DND-41 (cell line): Measurements from ENCODE around the gene FAM20C.

Experiments
- EZH2 ChIP-seq: IDR thresholded peaks from 3 replicates; pipeline ENCODE4 v1.6.1; 2012; ENCODE audit warnings: borderline replicate concordance, low read depth, mild to moderate bottlenecking, moderate library complexity, low read length, inconsistent platforms; ENCODE audit not compliant: severe bottlenecking
- TF ChIP-seq, protein P1 (sequence below): IDR thresholded peaks from 2 replicates; pipeline ENCODE4 v1.5.1; 2012; ENCODE audit warnings: borderline replicate concordance, low read length, moderate library complexity, mild to moderate bottlenecking; ENCODE audit not compliant: poor library complexity, severe bottlenecking; ENCODE audit errors: extremely low read depth

DNA sequence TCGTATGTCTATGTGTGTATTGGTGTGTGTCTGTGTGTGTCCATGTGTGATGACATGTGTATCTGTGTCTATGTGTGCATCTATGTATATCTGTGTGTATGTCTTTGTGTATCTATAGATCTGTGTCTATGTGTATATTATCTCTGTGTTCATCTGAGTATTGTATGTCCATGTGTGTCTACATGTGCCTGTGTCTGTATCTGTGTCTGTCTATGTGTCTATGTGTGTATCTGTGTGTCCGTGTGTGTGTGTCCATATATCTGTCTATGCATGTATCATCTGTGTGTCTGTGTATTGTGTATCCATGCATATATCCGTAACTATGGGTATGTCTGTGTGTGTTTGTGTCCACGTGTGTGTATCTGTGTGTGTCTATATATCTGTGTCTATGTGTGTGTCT is 2.7 kb upstream of the FAM20C start:
- TF ChIP-seq, protein P1, sequence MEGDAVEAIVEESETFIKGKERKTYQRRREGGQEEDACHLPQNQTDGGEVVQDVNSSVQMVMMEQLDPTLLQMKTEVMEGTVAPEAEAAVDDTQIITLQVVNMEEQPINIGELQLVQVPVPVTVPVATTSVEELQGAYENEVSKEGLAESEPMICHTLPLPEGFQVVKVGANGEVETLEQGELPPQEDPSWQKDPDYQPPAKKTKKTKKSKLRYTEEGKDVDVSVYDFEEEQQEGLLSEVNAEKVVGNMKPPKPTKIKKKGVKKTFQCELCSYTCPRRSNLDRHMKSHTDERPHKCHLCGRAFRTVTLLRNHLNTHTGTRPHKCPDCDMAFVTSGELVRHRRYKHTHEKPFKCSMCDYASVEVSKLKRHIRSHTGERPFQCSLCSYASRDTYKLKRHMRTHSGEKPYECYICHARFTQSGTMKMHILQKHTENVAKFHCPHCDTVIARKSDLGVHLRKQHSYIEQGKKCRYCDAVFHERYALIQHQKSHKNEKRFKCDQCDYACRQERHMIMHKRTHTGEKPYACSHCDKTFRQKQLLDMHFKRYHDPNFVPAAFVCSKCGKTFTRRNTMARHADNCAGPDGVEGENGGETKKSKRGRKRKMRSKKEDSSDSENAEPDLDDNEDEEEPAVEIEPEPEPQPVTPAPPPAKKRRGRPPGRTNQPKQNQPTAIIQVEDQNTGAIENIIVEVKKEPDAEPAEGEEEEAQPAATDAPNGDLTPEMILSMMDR = no peak
- no peak for TF ChIP-seq EZH2
